CD14-positive monocyte (primary cell): ENCODE measurements around the gene ENTHD1. TPM values are rescaled to one million over a fixed set of nuclear protein-coding genes. Genes with fewer than 3 reads are reported as not detected.

Source experiments
- DNase-seq, 3 donors: peaks; one replicate each; pipeline ENCODE4 v3.0.0-alpha.2; 2011 to 2022
- H2AFZ ChIP-seq: 2 replicates; pipeline ENCODE4 v1.6.0; 2012; ENCODE audit warnings: mild to moderate bottlenecking, low read depth, low read length, inconsistent platforms; ENCODE audit not compliant: insufficient read depth, poor library complexity, severe bottlenecking
- H3K27ac ChIP-seq, 2 donors: 1 replicate in 1 of 2; 2 replicates in 1 of 2; pipeline ENCODE4 v1.5.1; 2012 to 2013; ENCODE audit warnings: low read length in 2 of 2, control low read depth in 1 of 2, inconsistent platforms in 1 of 2, low read depth in 1 of 2, mild to moderate bottlenecking in 1 of 2
- H3K27me3 ChIP-seq, 2 donors: one replicate each; pipeline versions ENCODE4 v1.6.0 to v1.6.1; 2011 to 2013; ENCODE audit warnings: low read length in 2 of 2; ENCODE audit not compliant: control insufficient read depth in 2 of 2, insufficient read depth in 2 of 2
- H3K36me3 ChIP-seq, 2 donors: replicated peaks in 1 of 2; 1 replicate in 1 of 2; 2 replicates in 1 of 2; pipeline versions ENCODE4 v1.5.1 to v1.6.1; 2012 to 2013; ENCODE audit warnings: low read length in 2 of 2, control low read depth in 1 of 2, inconsistent platforms in 1 of 2, mild to moderate bottlenecking in 1 of 2; ENCODE audit not compliant: insufficient read depth in 2 of 2, control insufficient read depth in 1 of 2
- H3K4me1 ChIP-seq, 2 donors: 1 replicate in 1 of 2; 2 replicates in 1 of 2; pipeline versions ENCODE4 v1.5.1 to v1.6.1; 2012 to 2013; ENCODE audit warnings: low read length in 2 of 2, control low read depth in 1 of 2, inconsistent platforms in 1 of 2, mild to moderate bottlenecking in 1 of 2, moderate library complexity in 1 of 2; ENCODE audit not compliant: insufficient read depth in 2 of 2, control insufficient read depth in 1 of 2
- H3K4me2 ChIP-seq: replicated peaks from 2 replicates; pipeline ENCODE3; 2012; ENCODE audit warnings: low read length, moderate library complexity, mild to moderate bottlenecking; ENCODE audit not compliant: poor library complexity, severe bottlenecking; ENCODE audit errors: extremely low read depth
- H3K4me3 ChIP-seq, 3 experiments: fragments of 200-600 bp in 1 of 3; sonication (generic) in 1 of 3; replicated peaks in 1 of 3; 1 replicate in 2 of 3; 2 replicates in 1 of 3; pipeline ENCODE4 v1.5.1; 2011 to 2013; ENCODE audit warnings: low read length in 3 of 3, mild to moderate bottlenecking in 3 of 3, control low read depth in 2 of 3, low read depth in 2 of 3, inconsistent platforms in 1 of 3, moderate library complexity in 1 of 3
- H3K79me2 ChIP-seq: 2 replicates; pipeline ENCODE4 v1.6.0; 2012; ENCODE audit warnings: mild to moderate bottlenecking, control low read depth, inconsistent platforms, low read length, moderate library complexity; ENCODE audit not compliant: insufficient read depth
- H3K9ac ChIP-seq: 2 replicates; pipeline ENCODE4 v1.6.0; 2017; ENCODE audit warnings: low read length, mild to moderate bottlenecking; ENCODE audit not compliant: insufficient read depth, poor library complexity, severe bottlenecking
- H3K9me3 ChIP-seq, 2 donors: replicated peaks in 1 of 2; 1 replicate in 1 of 2; 2 replicates in 1 of 2; pipeline versions ENCODE4 v1.5.1 to v1.6.1; 2012 to 2013; ENCODE audit warnings: low read length in 2 of 2, control low read depth in 1 of 2; ENCODE audit not compliant: control insufficient read depth in 1 of 2, insufficient read depth in 1 of 2
- H4K20me1 ChIP-seq: 2 replicates; pipeline ENCODE4 v1.6.0; 2012; ENCODE audit warnings: mild to moderate bottlenecking, low read length, control low read depth, moderate library complexity; ENCODE audit not compliant: insufficient read depth
- H3K27ac Mint-ChIP-seq, 7 donors: one replicate each; pipeline ENCODE4 v1.8.0; 2020; ENCODE audit warnings: mild to moderate bottlenecking in 7 of 7, mixed read lengths in 7 of 7, moderate library complexity in 6 of 7, inconsistent platforms in 2 of 7
- H3K27me3 Mint-ChIP-seq, 3 donors: one replicate each; pipeline ENCODE4 v1.8.0; 2021 to 2022; ENCODE audit warnings: low read depth in 3 of 3, mild to moderate bottlenecking in 3 of 3, mixed read lengths in 3 of 3, moderate library complexity in 3 of 3, inconsistent platforms in 1 of 3
- H3K36me3 Mint-ChIP-seq, 2 donors: one replicate each; pipeline ENCODE4 v1.8.0; 2020; ENCODE audit warnings: mixed read lengths in 2 of 2, inconsistent platforms in 1 of 2, mild to moderate bottlenecking in 1 of 2
- H3K4me1 Mint-ChIP-seq: one replicate; pipeline ENCODE4 v1.8.0; 2020; ENCODE audit warnings: mild to moderate bottlenecking, mixed read lengths
- H3K4me3 Mint-ChIP-seq, 2 donors: one replicate each; pipeline ENCODE4 v1.8.0; 2020; ENCODE audit warnings: mild to moderate bottlenecking in 2 of 2, mixed read lengths in 2 of 2, moderate library complexity in 1 of 2
- H3K9me3 Mint-ChIP-seq, 7 donors: one replicate each; pipeline ENCODE4 v1.8.0; 2020 to 2022; ENCODE audit warnings: mixed read lengths in 7 of 7, mild to moderate bottlenecking in 6 of 7, moderate library complexity in 6 of 7, inconsistent platforms in 2 of 7
- CTCF ChIP-seq: fragments of 200-600 bp; IDR thresholded peaks from one replicate; pipeline ENCODE4 v1.8.0; 2022; ENCODE audit warnings: antibody characterized with exemption, mild to moderate bottlenecking
- WGBS: methylation state at CpG from one replicate; pipeline ENCODE4 v1.1.5; 2013; ENCODE audit warnings: missing lambda C conversion rate; ENCODE audit not compliant: insufficient coverage; 5-methylcytosine and 5-hydroxymethylcytosine counted together
- intact Hi-C, 2 donors: fragments of 100-400 bp; cut with micrococcal nuclease; formaldehyde crosslinking; loops; one replicate each; pipeline versions ENCODE4 v1.15.0 to v1.15.1; 2023
- polyA plus RNA-seq, 3 donors: library from polyadenylated mRNA; depleted of rRNA in 1 of 3; unstranded in 2 of 3; stranded (reverse) in 1 of 3; fragments of 300-500 nt in 2 of 3; fragments of >200 nt in 1 of 3; fragmentation: Illumina TruSeq in 2 of 3; gene quantifications; 1 replicate in 2 of 3; 2 replicates in 1 of 3; pipeline ENCODE4 v1.2.3, GENCODE V29; 2012 to 2021

Gene ENTHD1
- polyA plus RNA-seq, 3 donors, result not detected

GRCh38 chr22:39744353-39744752, 149.2 kb downstream of the ENTHD1 start:
- DNase-seq, result no peak
- H4K20me1 ChIP-seq, result no peaks in the 10 kb centered on the region
- H3K27ac Mint-ChIP-seq, result no peak overlapping the region

GRCh38 chr22:39743935-39744334, 149.6 kb downstream of the ENTHD1 start:
- Mint-ChIP-seq H3K27ac (no peak overlapping the region), H3K27me3 (peaks cover 14 to 34% (median 14%) of the 10 kb centered on the region in 3 donors), H3K36me3 (no peaks in the 10 kb centered on the region), H3K9me3 (peaks cover 0 to 16% (median 4%) of the 10 kb centered on the region in 7 donors), H3K4me1 (peaks cover 8% of the 10 kb centered on the region), H3K4me3 (no peak overlapping the region)
- intact Hi-C loops, result no loop called here
- Histone ChIP-seq H3K27ac (no peak overlapping the region), H3K4me2 (no peak overlapping the region), H3K4me1 (no peaks in the 10 kb centered on the region), H4K20me1 (no peaks in the 10 kb centered on the region), H3K9me3 (peaks cover 0 to 4% of the 10 kb centered on the region in 2 donors), H3K79me2 (no peaks in the 10 kb centered on the region), H2AFZ (no peak overlapping the region), H3K4me3 (no peak overlapping the region), H3K27me3 (peaks cover 8 to 14% of the 10 kb centered on the region in 2 donors), H3K9ac (no peak overlapping the region), H3K36me3 (no peaks in the 10 kb centered on the region)
- no peak for TF ChIP-seq CTCF
- DNase-seq, result no peak
- WGBS, result no CpG with 5 or more reads among the region's 1 CpG

More at GRCh38 chr22:39744353-39744752, 149.2 kb downstream of the ENTHD1 start:
- Histone ChIP-seq H2AFZ (no peak overlapping the region), H3K9ac (no peak overlapping the region), H3K4me2 (no peak overlapping the region), H3K27me3 (peaks cover 8 to 14% of the 10 kb centered on the region in 2 donors), H3K27ac (no peak overlapping the region), H3K79me2 (no peaks in the 10 kb centered on the region), H3K36me3 (no peaks in the 10 kb centered on the region), H3K4me1 (no peaks in the 10 kb centered on the region), H3K4me3 (no peak overlapping the region), H3K9me3 (peaks cover 0 to 4% of the 10 kb centered on the region in 2 donors)
- intact Hi-C loops, result no loop called here
- TF ChIP-seq CTCF, result no peak
- Mint-ChIP-seq H3K27me3 (peaks cover 14 to 34% (median 16%) of the 10 kb centered on the region in 3 donors), H3K36me3 (no peaks in the 10 kb centered on the region), H3K4me1 (peaks cover 8% of the 10 kb centered on the region), H3K9me3 (peaks cover 0 to 13% (median 2%) of the 10 kb centered on the region in 7 donors), H3K4me3 (no peak overlapping the region)
